HUES64 (cell line): ENCODE measurements around the gene CFAP58.

Experiments used
- H3K27ac ChIP-seq: 2 replicates; pipeline ENCODE4 v1.7.0; 2013; ENCODE audit warnings: low read depth, low read length, inconsistent platforms
- H3K27me3 ChIP-seq: 2 replicates; pipeline ENCODE4 v1.6.1; 2013; ENCODE audit warnings: mild to moderate bottlenecking, low read length; ENCODE audit not compliant: insufficient read depth
- H3K36me3 ChIP-seq: 2 replicates; pipeline ENCODE4 v1.6.1; 2013; ENCODE audit warnings: mild to moderate bottlenecking, low read length; ENCODE audit not compliant: insufficient read depth
- H3K4me1 ChIP-seq: 2 replicates; pipeline ENCODE4 v1.6.1; 2013; ENCODE audit warnings: mild to moderate bottlenecking, low read length, moderate library complexity; ENCODE audit not compliant: insufficient read depth
- H3K4me3 ChIP-seq: 2 replicates; pipeline ENCODE4 v1.5.1; 2013; ENCODE audit warnings: mild to moderate bottlenecking, low read length, moderate library complexity
- H3K9ac ChIP-seq: 2 replicates; pipeline ENCODE4 v1.6.1; 2013; ENCODE audit warnings: mild to moderate bottlenecking, low read depth, low read length
- H3K9me3 ChIP-seq: 2 replicates; pipeline ENCODE4 v1.6.1; 2013; ENCODE audit warnings: low read depth, low read length; ENCODE audit not compliant: insufficient read depth
- WGBS: fragments of 150-250, 120-280 bp; methylation state at CpG from one replicate; pipeline ENCODE4 v1.1.7; 2013; ENCODE audit warnings: missing lambda C conversion rate; 5-methylcytosine and 5-hydroxymethylcytosine counted together

CFAP58 gene

DNA sequence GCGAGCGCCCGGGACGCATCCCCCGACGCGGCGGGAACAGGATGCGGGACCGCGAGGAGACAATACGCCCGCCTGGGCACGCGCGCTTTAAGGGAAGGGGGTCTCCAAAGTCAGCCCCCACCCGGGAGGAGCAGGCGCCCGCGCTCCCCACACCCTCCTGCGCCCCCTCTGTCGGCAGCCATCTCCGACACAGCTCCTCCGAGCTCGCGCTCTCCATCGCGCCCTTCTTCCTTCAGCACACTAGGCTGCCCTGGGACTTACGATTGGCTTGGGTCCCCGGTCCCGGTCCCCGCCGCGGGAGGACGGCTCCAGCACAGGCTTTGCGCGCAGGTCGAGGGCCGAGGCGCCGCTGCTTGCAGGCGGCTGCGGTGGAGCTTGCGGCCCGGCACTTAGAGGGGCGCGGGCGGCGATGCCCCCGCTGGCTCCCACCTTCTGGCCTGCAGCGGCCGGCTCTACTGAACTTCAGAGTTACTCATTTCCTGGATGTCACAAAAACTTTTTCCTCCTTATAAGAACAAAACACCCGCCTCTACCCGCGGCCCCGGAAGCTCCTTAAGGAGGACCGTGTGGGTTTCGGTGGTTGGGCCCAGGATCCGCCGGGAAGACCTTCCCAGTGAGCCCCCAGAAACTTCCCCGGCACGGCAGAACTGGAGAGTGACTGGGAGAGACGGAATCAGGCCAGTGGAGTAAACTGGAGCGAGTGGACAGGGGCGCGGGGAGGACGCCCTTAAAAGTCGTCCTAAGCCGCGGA, 15.5 kb upstream of the CFAP58 start, which contains the start of gene ITPRIP:
Gene ITPRIP (minus strand): TSS at position 481 of the 751 bp plus-strand sequence. CDS start 22,414 bp downstream, outside the sequence.
- Histone ChIP-seq H3K9ac (peak within 1 kb of the TSS; percentile 91), H3K27me3 (peaks cover 18% of the 10 kb centered on the region; the same call in 1 of the 2 replicates), H3K36me3 (no peaks in the 10 kb centered on the region), H3K4me1 (peaks cover 45% of the 10 kb centered on the region), H3K9me3 (no peaks in the 10 kb centered on the region), H3K4me3 (peak within 1 kb of the TSS; percentile 91), H3K27ac (peak within 1 kb of the TSS; percentile 96)
- under 1% methylated on average over 70 of the region's 70 CpGs for WGBS

- WGBS: 73% methylated on average over 11 of the region's 11 CpGs
- H3K4me1 ChIP-seq: peaks cover 34% of the 10 kb centered on the region
- H3K9ac ChIP-seq: peak overlapping the region; percentile 91
- peak overlapping the region; percentile 91 for H3K4me3 ChIP-seq
- H3K27me3 ChIP-seq: peaks cover 18% of the 10 kb centered on the region; the same call in 1 of the 2 replicates
- no peak overlapping the region for H3K27ac ChIP-seq
- H3K9me3 ChIP-seq: no peaks in the 10 kb centered on the region
- no peaks in the 10 kb centered on the region for H3K36me3 ChIP-seq
These were observed 14.0 kb upstream of the CFAP58 start for GRCh38 chr10:104339469-104340110.

GRCh38 chr10:104340111-104340526, 13.5 kb upstream of the CFAP58 start:
- Histone ChIP-seq H3K4me1 (peaks cover 30% of the 10 kb centered on the region), H3K9ac (no peak overlapping the region), H3K27ac (no peak overlapping the region), H3K4me3 (no peak overlapping the region), H3K27me3 (peaks cover 18% of the 10 kb centered on the region; the same call in 1 of the 2 replicates), H3K36me3 (no peaks in the 10 kb centered on the region), H3K9me3 (no peaks in the 10 kb centered on the region)
- 76% methylated on average over 4 of the region's 4 CpGs for WGBS

DNA sequence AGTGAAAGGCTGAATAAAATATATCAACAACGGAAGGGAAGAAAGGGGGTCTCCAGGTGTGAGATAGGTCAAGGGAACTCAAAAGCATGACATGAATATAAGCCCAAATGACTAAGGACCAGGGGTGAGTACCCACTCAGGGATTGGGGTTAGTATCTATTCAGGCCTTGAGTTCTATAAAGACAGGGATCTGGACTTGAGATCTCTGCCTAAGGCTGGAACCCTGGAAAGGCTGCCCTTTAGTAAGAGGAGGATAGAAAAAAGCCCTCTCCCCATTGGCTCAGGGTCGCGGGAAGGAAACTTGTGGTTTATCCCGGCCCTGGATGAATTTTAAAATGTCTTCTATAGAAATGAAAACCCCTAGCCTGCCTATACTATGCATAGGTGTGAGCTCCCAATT, 13.0 kb upstream of the CFAP58 start:
- Histone ChIP-seq H3K27me3 (peaks cover 18% of the 10 kb centered on the region; the same call in 1 of the 2 replicates), H3K9me3 (no peaks in the 10 kb centered on the region), H3K4me1 (peaks cover 26% of the 10 kb centered on the region), H3K27ac (no peak overlapping the region), H3K4me3 (no peak overlapping the region), H3K36me3 (no peaks in the 10 kb centered on the region), H3K9ac (no peak overlapping the region)
- 87% methylated on average over 1 of the region's 4 CpGs for WGBS

DNA sequence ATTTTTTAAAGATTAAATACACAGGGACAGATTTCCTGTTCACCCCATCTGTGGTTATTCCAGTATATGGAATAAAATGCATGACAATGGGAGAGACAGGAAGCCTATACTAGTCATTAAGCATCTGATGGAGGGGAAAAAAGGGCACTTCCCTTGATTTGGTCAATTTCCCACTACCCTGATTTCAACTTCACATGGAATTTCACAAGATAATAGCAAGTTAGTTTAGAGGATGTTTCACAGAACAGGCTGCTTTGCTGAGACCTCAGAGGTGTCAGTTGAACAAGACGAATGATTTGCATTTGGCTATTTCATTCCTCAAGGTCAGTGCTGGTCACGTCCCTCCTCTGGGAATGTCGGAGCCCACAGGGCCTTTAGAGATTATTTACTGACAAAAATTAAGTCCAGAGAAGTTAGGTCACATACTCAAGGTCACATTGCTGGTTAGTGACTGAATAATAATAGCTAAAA, 10.7 kb upstream of the CFAP58 start:
- no peaks in the 10 kb centered on the region for H3K36me3 ChIP-seq
- no peak overlapping the region for H3K9ac ChIP-seq
- peaks cover 18% of the 10 kb centered on the region; the same call in 1 of the 2 replicates for H3K4me1 ChIP-seq
- H3K27ac ChIP-seq: no peak overlapping the region
- WGBS: 65% methylated on average over 3 of the region's 3 CpGs
- no peaks in the 10 kb centered on the region for H3K9me3 ChIP-seq
- peaks cover 18% of the 10 kb centered on the region; the same call in 1 of the 2 replicates for H3K27me3 ChIP-seq
- H3K4me3 ChIP-seq: no peak overlapping the region

DNA sequence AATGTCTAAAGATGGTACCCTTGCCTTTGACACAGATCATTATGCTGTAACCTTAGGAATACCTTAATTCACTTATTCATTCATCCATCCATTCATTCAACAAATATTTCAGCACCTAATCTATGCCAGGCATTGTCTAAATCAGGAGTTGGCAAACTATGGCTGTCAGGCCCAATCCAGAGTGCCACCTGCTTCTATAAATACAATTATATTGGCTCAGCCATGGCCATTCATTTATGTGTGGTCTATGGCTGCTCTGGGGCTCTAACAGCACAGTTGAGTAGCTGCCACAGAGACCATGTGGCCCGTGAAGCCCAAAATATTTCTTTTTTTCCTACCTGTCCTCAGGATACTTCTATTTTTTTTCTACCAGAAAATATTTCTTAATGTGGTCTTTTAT, 9.4 kb upstream of the CFAP58 start:
- 100% methylated on average over 1 of the region's 1 CpG for WGBS
- Histone ChIP-seq H3K4me3 (no peak overlapping the region), H3K9ac (no peak overlapping the region), H3K36me3 (no peaks in the 10 kb centered on the region), H3K4me1 (peaks cover 19% of the 10 kb centered on the region; the same call in 1 of the 2 replicates), H3K9me3 (no peaks in the 10 kb centered on the region), H3K27ac (no peak overlapping the region), H3K27me3 (peaks cover 15% of the 10 kb centered on the region; the same call in 1 of the 2 replicates)

GRCh38 chr10:104345515-104345914, 8.1 kb upstream of the CFAP58 start:
- Histone ChIP-seq H3K36me3 (no peaks in the 10 kb centered on the region), H3K4me1 (peaks cover 16% of the 10 kb centered on the region), H3K27ac (no peak overlapping the region)

DNA sequence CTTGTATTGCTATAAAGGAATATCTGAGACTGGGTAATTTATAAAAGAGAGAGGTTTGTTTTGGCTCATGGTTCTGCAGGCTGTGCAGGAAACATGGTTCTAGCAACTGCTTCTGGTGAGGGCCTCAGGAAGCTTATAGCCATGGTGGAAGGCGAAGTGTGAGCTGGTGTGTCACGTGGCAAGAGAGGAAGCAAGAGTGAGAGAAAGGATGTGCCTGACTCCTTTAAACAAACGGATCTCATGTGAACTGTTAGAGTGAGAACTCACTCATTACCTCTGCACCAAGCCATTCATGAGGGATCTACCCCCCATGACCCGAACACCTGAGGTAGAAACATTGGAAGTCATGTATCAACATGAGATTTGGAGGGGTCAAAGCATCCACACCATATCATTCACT, 7.7 kb upstream of the CFAP58 start:
- Histone ChIP-seq H3K4me1 (peaks cover 16% of the 10 kb centered on the region), H3K9me3 (no peaks in the 10 kb centered on the region), H3K27ac (no peak overlapping the region), H3K36me3 (no peaks in the 10 kb centered on the region), H3K27me3 (no peaks in the 10 kb centered on the region), H3K4me3 (no peak overlapping the region), H3K9ac (no peak overlapping the region)
- 81% methylated on average over 4 of the region's 4 CpGs for WGBS

More at GRCh38 chr10:104345515-104345914, 8.1 kb upstream of the CFAP58 start:
- Histone ChIP-seq H3K9me3 (no peaks in the 10 kb centered on the region), H3K4me3 (no peak overlapping the region), H3K27me3 (peaks cover 2% of the 10 kb centered on the region; the same call in 1 of the 2 replicates), H3K9ac (no peak overlapping the region)

- no peaks in the 10 kb centered on the region for H3K9me3 ChIP-seq
- 0 out of 2 replicates have a peak, but pooled peaks cover under 1% of the 10 kb centered on the region for H3K27me3 ChIP-seq
- no peak overlapping the region for H3K4me3 ChIP-seq
- no peak overlapping the region for H3K27ac ChIP-seq
- H3K9ac ChIP-seq: no peak overlapping the region
- peaks cover 16% of the 10 kb centered on the region for H3K4me1 ChIP-seq
- H3K36me3 ChIP-seq: no peaks in the 10 kb centered on the region
- 94% methylated on average over 4 of the region's 4 CpGs for WGBS
These were observed 6.2 kb upstream of the CFAP58 start for GRCh38 chr10:104347295-104348045.

DNA sequence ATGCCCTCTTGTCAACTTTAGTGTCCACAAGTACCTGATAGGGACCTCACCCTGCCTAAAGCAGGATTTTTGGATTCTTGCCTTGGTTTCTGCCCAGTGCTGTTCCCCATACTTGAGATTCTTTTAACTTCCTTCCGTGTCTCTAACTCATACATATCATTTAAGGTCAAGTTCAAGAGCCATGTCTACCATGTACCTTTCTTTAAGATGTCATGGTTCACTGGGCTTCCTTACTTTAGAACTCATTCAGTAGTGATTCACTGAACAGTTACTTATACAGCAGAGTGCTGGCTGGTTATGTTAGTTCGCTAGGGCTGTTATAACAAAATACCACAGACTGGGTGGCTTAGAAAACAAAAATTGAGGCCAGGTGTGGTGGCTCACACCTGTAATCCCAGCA, 5.0 kb upstream of the CFAP58 start:
- Histone ChIP-seq H3K27me3 (peaks cover 2% of the 10 kb centered on the region; the same call in 1 of the 2 replicates), H3K27ac (no peak overlapping the region)
- WGBS: 91% methylated on average over 2 of the region's 2 CpGs

More for the DNA sequence above, 5.0 kb upstream of the CFAP58 start:
- Histone ChIP-seq H3K4me1 (peaks cover 10% of the 10 kb centered on the region), H3K9me3 (no peaks in the 10 kb centered on the region), H3K36me3 (no peaks in the 10 kb centered on the region), H3K9ac (no peak overlapping the region), H3K4me3 (no peak overlapping the region)
